ENCODE results near the gene PRR20A.
"Not testable (repeated sequence)": the region's sequence is repeated elsewhere in the genome, so short reads cannot be mapped to it uniquely, and the experiment has no call there.

PRR20A gene

DNA sequence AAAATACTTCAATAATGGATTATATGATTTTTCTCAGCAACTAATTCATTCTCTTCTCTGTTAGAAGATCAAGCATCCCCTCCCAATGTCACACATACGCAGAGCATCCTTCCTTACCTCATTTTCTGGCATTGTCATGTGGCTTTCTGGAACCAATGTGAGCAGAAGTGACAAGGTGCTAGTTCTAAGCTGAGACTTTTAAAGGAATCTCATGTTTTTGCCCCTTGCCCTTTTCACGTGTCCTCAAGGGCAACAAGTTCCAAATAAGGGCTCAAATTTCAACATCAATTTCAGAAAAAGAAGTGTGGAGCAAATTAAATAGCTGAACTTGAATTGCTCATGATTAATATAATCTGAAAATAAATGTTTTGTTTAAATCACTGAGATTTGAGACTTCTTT lies 4.6 kb upstream of the PRR20A start:
- H2AK5ac ChIP-seq (ENCODE audit: low read length), result no peak overlapping the region
- H4K8ac ChIP-seq (ENCODE audit: low read depth, low read length), result no peak overlapping the region
- WGBS (ENCODE audit: extremely low coverage, insufficient coverage, insufficient read length), result no CpG with 5 or more reads among the region's 2 CpGs
- H3K9me3 ChIP-seq (ENCODE audit: insufficient read depth, low read depth, low read length), result no peaks in the 10 kb centered on the region
- no peak overlapping the region for H3K18ac ChIP-seq (ENCODE audit: low read length)
- H3K4me3 ChIP-seq (ENCODE audit: low read depth, low read length), result no peak overlapping the region
- no peak overlapping the region for H2BK120ac ChIP-seq (ENCODE audit: insufficient read depth, low read length, poor library complexity)
- no peak for DNase-seq
- no peak overlapping the region for H3K14ac ChIP-seq (ENCODE audit: low read length)
- H3K36me3 ChIP-seq (ENCODE audit: control insufficient read depth in 1 of 2, insufficient read depth in 2 of 2, low read length in 2 of 2), result no peaks in the 10 kb centered on the region
- no peaks in the 10 kb centered on the region for H3K79me1 ChIP-seq (ENCODE audit: low read length)
- no peak overlapping the region for H3K4me2 ChIP-seq (ENCODE audit: low read length)
- no peaks in the 10 kb centered on the region for H3K27me3 ChIP-seq (ENCODE audit: insufficient read depth, low read length)
- no peak overlapping the region for H4K91ac ChIP-seq (ENCODE audit: low read depth, low read length)
- H3K4me1 ChIP-seq (ENCODE audit: control insufficient read depth in 1 of 2, insufficient read depth in 2 of 2, low read length in 2 of 2), result no peaks in the 10 kb centered on the region
- H3K27ac ChIP-seq (ENCODE audit: low read depth, low read length), result no peak overlapping the region
- no peak overlapping the region for H2BK5ac ChIP-seq (ENCODE audit: low read depth, low read length, poor library complexity)
- H3K4ac ChIP-seq (ENCODE audit: low read depth, low read length), result no peak overlapping the region
- no peak overlapping the region for H4K12ac ChIP-seq (ENCODE audit: low read depth, low read length)
- H3K9ac ChIP-seq (ENCODE audit: low read length), result no peak overlapping the region
- H2BK12ac ChIP-seq (ENCODE audit: low read length), result no peak overlapping the region
- H2AFZ ChIP-seq (ENCODE audit: insufficient read depth, low read length, poor library complexity), result no peak overlapping the region
- no peaks in the 10 kb centered on the region for H3K79me2 ChIP-seq (ENCODE audit: control insufficient read depth, insufficient read depth, low read length, poor library complexity)
- H3K23ac ChIP-seq (ENCODE audit: low read length), result no peak overlapping the region

DNA sequence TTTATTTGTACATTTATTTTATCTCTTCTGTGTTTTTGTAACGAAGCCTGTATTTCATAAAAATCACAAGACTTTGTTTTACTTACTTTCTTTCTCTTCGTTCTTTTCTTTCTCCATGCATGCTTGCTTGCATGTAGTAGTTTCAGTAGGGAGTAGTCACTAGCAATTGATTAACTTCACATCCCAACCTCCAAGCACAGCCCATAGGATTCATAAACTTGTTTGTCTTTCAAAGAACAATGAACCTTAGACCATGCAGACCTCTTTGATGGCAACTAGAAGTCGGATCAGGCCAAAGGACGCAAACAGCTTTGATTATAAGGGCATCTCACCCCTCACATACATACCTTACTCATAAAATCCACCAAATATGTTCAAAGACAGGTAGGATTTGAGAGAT lies 3.1 kb upstream of the PRR20A start:
- no CpG with 5 or more reads among the region's 4 CpGs for WGBS (ENCODE audit: extremely low coverage, insufficient coverage, insufficient read length)

DNA sequence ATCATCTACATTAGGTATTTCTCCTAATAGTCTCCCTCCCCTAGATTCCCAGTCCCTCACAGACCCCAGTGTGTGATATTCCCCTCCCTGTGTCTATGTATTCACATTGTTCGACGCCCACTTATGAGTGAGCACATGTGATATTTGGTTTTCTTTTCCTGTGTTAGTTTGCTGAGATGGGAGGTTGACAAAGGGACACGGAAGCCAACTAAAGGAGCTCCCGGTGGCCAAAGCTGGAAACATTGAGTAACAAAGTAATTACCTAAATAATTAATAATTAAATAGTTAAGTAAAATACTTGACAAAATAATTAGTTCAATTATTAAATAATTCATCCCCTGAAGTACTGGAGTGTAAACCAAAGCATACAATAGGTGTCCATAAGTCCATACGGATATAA lies 1.7 kb upstream of the PRR20A start:
- Histone ChIP-seq H3K79me2 (ENCODE audit: control insufficient read depth, insufficient read depth, low read length, poor library complexity) (no peaks in the 10 kb centered on the region), H3K14ac (ENCODE audit: low read length) (no peak overlapping the region), H2BK12ac (ENCODE audit: low read length) (no peak overlapping the region), H4K91ac (ENCODE audit: low read depth, low read length) (no peak overlapping the region), H2BK120ac (ENCODE audit: insufficient read depth, low read length, poor library complexity) (no peak overlapping the region), H3K4me2 (ENCODE audit: low read length) (no peak overlapping the region), H4K12ac (ENCODE audit: low read depth, low read length) (no peak overlapping the region), H2AK5ac (ENCODE audit: low read length) (no peak overlapping the region), H3K23ac (ENCODE audit: low read length) (no peak overlapping the region), H3K9ac (ENCODE audit: low read length) (no peak overlapping the region), H3K36me3 (ENCODE audit: control insufficient read depth in 1 of 2, insufficient read depth in 2 of 2, low read length in 2 of 2) (no peaks in the 10 kb centered on the region), H3K27me3 (ENCODE audit: insufficient read depth, low read length) (no peaks in the 10 kb centered on the region), H2AFZ (ENCODE audit: insufficient read depth, low read length, poor library complexity) (no peak overlapping the region), H3K4me1 (ENCODE audit: control insufficient read depth in 1 of 2, insufficient read depth in 2 of 2, low read length in 2 of 2) (no peaks in the 10 kb centered on the region), H4K8ac (ENCODE audit: low read depth, low read length) (no peak overlapping the region), H3K18ac (ENCODE audit: low read length) (no peak overlapping the region), H3K4ac (ENCODE audit: low read depth, low read length) (no peak overlapping the region), H3K9me3 (ENCODE audit: insufficient read depth, low read depth, low read length) (no peaks in the 10 kb centered on the region), H3K27ac (ENCODE audit: low read depth, low read length) (no peak overlapping the region), H3K4me3 (ENCODE audit: low read depth, low read length) (no peak overlapping the region), H3K79me1 (ENCODE audit: low read length) (no peaks in the 10 kb centered on the region), H2BK5ac (ENCODE audit: low read depth, low read length, poor library complexity) (no peak overlapping the region)
- DNase-seq, result no peak
- no CpG with 5 or more reads among the region's 5 CpGs for WGBS (ENCODE audit: extremely low coverage, insufficient coverage, insufficient read length)

More for the DNA sequence above, 3.1 kb upstream of the PRR20A start:
- Histone ChIP-seq H3K79me2 (ENCODE audit: control insufficient read depth, insufficient read depth, low read length, poor library complexity) (no peaks in the 10 kb centered on the region), H3K79me1 (ENCODE audit: low read length) (no peaks in the 10 kb centered on the region), H2BK120ac (ENCODE audit: insufficient read depth, low read length, poor library complexity) (no peak overlapping the region), H3K27me3 (ENCODE audit: insufficient read depth, low read length) (no peaks in the 10 kb centered on the region), H3K23ac (ENCODE audit: low read length) (no peak overlapping the region), H4K8ac (ENCODE audit: low read depth, low read length) (no peak overlapping the region), H3K14ac (ENCODE audit: low read length) (no peak overlapping the region), H3K36me3 (ENCODE audit: control insufficient read depth in 1 of 2, insufficient read depth in 2 of 2, low read length in 2 of 2) (no peaks in the 10 kb centered on the region), H4K91ac (ENCODE audit: low read depth, low read length) (no peak overlapping the region), H3K9ac (ENCODE audit: low read length) (no peak overlapping the region), H3K4me2 (ENCODE audit: low read length) (no peak overlapping the region), H2BK5ac (ENCODE audit: low read depth, low read length, poor library complexity) (no peak overlapping the region), H3K4ac (ENCODE audit: low read depth, low read length) (no peak overlapping the region), H3K9me3 (ENCODE audit: insufficient read depth, low read depth, low read length) (no peaks in the 10 kb centered on the region), H3K4me3 (ENCODE audit: low read depth, low read length) (no peak overlapping the region), H2AFZ (ENCODE audit: insufficient read depth, low read length, poor library complexity) (no peak overlapping the region), H2BK12ac (ENCODE audit: low read length) (no peak overlapping the region), H3K27ac (ENCODE audit: low read depth, low read length) (no peak overlapping the region), H3K4me1 (ENCODE audit: control insufficient read depth in 1 of 2, insufficient read depth in 2 of 2, low read length in 2 of 2) (no peaks in the 10 kb centered on the region), H2AK5ac (ENCODE audit: low read length) (no peak overlapping the region), H3K18ac (ENCODE audit: low read length) (no peak overlapping the region), H4K12ac (ENCODE audit: low read depth, low read length) (no peak overlapping the region)
- no peak for DNase-seq

GRCh38 chr13:57139781-57140180 lies 937 bp upstream of the PRR20A start:
- WGBS (ENCODE audit: extremely low coverage, insufficient coverage, insufficient read length), result no CpG with 5 or more reads among the region's 18 CpGs
- H3K9me3 ChIP-seq (ENCODE audit: insufficient read depth, low read depth, low read length); H3K4ac ChIP-seq (ENCODE audit: low read depth, low read length); H2BK120ac ChIP-seq (ENCODE audit: insufficient read depth, low read length, poor library complexity); H3K4me3 ChIP-seq (ENCODE audit: low read depth, low read length); H4K12ac ChIP-seq (ENCODE audit: low read depth, low read length); H3K79me1 ChIP-seq (ENCODE audit: low read length); H2BK12ac ChIP-seq (ENCODE audit: low read length); H2BK5ac ChIP-seq (ENCODE audit: low read depth, low read length, poor library complexity); H3K27me3 ChIP-seq (ENCODE audit: insufficient read depth, low read length); H3K27ac ChIP-seq (ENCODE audit: low read depth, low read length); H3K36me3 ChIP-seq (ENCODE audit: control insufficient read depth in 1 of 2, insufficient read depth in 2 of 2, low read length in 2 of 2); H3K14ac ChIP-seq (ENCODE audit: low read length); H3K23ac ChIP-seq (ENCODE audit: low read length); H3K4me2 ChIP-seq (ENCODE audit: low read length); H3K4me1 ChIP-seq (ENCODE audit: control insufficient read depth in 1 of 2, insufficient read depth in 2 of 2, low read length in 2 of 2); H3K9ac ChIP-seq (ENCODE audit: low read length); H3K18ac ChIP-seq (ENCODE audit: low read length); H4K91ac ChIP-seq (ENCODE audit: low read depth, low read length); H2AFZ ChIP-seq (ENCODE audit: insufficient read depth, low read length, poor library complexity); H4K8ac ChIP-seq (ENCODE audit: low read depth, low read length); H3K79me2 ChIP-seq (ENCODE audit: control insufficient read depth, insufficient read depth, low read length, poor library complexity); H2AK5ac ChIP-seq (ENCODE audit: low read length); DNase-seq: not testable (repeated sequence)

Measured in trophoblast cell (in vitro differentiated cells and primary cell).